OCI-LY7 (cell line): Measurements from ENCODE around the gene COBLL1.

Experiments used
- EZH2phosphoT487 ChIP-seq: fragments of 200-600 bp; sonication (generic); IDR thresholded peaks from 2 replicates; pipeline ENCODE4 v1.6.1; 2018; ENCODE audit warnings: low read depth, borderline replicate concordance, mild to moderate bottlenecking, mixed run types, antibody characterized with exemption, low read length, moderate library complexity, mixed read lengths
- TF ChIP-seq, protein P1 (sequence below): fragments of 200-600 bp; sonication (generic); conservative IDR thresholded peaks from 2 replicates; pipeline ENCODE4 v1.5.1; 2014; ENCODE audit warnings: mild to moderate bottlenecking, antibody characterized with exemption, low read length, moderate library complexity, mixed read lengths

DNA sequence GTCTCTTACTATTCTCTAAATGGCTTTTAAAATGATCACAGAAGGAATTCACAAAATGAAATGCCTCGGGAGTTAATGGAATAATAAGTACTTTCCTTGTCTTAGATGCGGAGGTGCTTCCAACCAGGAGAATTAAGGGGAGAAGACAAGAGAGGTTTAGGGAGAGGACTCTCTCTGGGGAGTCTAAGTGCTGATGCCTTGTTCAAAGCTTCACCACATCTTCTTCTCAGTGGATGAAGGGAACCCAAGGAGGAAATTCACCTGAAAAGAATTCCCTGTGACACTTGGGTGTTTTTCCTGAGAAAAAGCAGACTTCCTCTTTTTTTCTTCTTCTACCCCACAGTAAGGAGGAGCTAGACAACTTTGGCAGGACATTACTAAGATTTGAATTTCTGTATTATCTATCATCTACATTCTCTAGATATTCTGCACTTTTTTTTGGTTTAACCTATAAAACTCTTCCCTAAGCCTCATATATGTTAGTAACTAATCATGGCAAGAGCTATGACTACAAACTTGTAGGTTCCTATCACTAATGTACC, 150.2 kb downstream of the COBLL1 start:
- TF ChIP-seq, protein P1, sequence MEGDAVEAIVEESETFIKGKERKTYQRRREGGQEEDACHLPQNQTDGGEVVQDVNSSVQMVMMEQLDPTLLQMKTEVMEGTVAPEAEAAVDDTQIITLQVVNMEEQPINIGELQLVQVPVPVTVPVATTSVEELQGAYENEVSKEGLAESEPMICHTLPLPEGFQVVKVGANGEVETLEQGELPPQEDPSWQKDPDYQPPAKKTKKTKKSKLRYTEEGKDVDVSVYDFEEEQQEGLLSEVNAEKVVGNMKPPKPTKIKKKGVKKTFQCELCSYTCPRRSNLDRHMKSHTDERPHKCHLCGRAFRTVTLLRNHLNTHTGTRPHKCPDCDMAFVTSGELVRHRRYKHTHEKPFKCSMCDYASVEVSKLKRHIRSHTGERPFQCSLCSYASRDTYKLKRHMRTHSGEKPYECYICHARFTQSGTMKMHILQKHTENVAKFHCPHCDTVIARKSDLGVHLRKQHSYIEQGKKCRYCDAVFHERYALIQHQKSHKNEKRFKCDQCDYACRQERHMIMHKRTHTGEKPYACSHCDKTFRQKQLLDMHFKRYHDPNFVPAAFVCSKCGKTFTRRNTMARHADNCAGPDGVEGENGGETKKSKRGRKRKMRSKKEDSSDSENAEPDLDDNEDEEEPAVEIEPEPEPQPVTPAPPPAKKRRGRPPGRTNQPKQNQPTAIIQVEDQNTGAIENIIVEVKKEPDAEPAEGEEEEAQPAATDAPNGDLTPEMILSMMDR = no peak
- no peak for TF ChIP-seq EZH2phosphoT487
